ENCODE results near the gene PTPRD. TPM values are rescaled to one million over a fixed set of nuclear protein-coding genes. Genes with fewer than 3 reads are reported as not detected.

The PTPRD gene
- total and polyA plus RNA-seq, 2 donors (not counting 1 experiment from before 2014, with no cell fraction given): not detected

GRCh38 chr9:8484597-8485191 lies 2128.1 kb downstream of the PTPRD start:
- Mint-ChIP-seq H3K4me1 (peaks cover 12% of the 10 kb centered on the region), H3K27me3 (no peaks in the 10 kb centered on the region), H3K9me3 (ENCODE audit: insufficient read depth) (no peaks in the 10 kb centered on the region), H3K27ac (no peak overlapping the region), H3K4me3 (no peak overlapping the region)
- DNase-seq: no peak
- no peak for ATAC-seq (ENCODE audit: low read depth)
- Histone ChIP-seq H2AFZ (ENCODE audit: insufficient read depth, low read depth, low read length, poor library complexity, severe bottlenecking) (peak overlapping the region; percentile 22), H3K4me1 (ENCODE audit: control insufficient read depth in 2 of 2, insufficient read depth in 2 of 2, low read length in 2 of 2) (peaks cover 0 to 8% of the 10 kb centered on the region in 2 donors), H3K79me2 (ENCODE audit: control insufficient read depth, insufficient read depth, low read length) (no peaks in the 10 kb centered on the region), H4K20me1 (ENCODE audit: control insufficient read depth, insufficient read depth, low read length, poor library complexity, severe bottlenecking) (no peaks in the 10 kb centered on the region), H3K9ac (ENCODE audit: low read length) (no peak overlapping the region), H3K27me3 (replicated peaks in 1 of 4; ENCODE audit: control extremely low read depth in 1 of 4, control insufficient read depth in 3 of 4, insufficient read depth in 4 of 4, low read length in 3 of 4) (no peaks in the 10 kb centered on the region), H3K27ac (ENCODE audit: low read length in 2 of 2) (no peak overlapping the region), H3K4me2 (replicated peaks; ENCODE audit: low read depth, low read length, poor library complexity, severe bottlenecking) (peak overlapping the region; percentile 15), H3K9me3 (ENCODE audit: control extremely low read depth in 1 of 3, control insufficient read depth in 2 of 3, insufficient read depth in 1 of 3, low read length in 2 of 3) (no peaks in the 10 kb centered on the region), H3K4me3 (ENCODE audit: control extremely low read depth in 1 of 5, extremely low read depth in 1 of 5, insufficient read depth in 1 of 5, low read depth in 2 of 5, low read length in 4 of 5) (no peak overlapping the region), H3K36me3 (replicated peaks in 1 of 2; ENCODE audit: control extremely low read depth in 1 of 2, control insufficient read depth in 1 of 2, extremely low read depth in 1 of 2, insufficient read depth in 2 of 2, low read length in 1 of 2) (no peaks in the 10 kb centered on the region)
- TF ChIP-seq EZH2 (IDR thresholded peaks at IDR 0.05; ENCODE audit: borderline replicate concordance, insufficient read depth, low read depth, low read length, poor library complexity, severe bottlenecking): no peak
- TF ChIP-seq CTCF (IDR thresholded peaks at IDR 0.05): no peak
- intact Hi-C loops (cut with micrococcal nuclease): no loop called here
- CTCF ChIA-PET: no interaction called here
- POLR2A ChIA-PET: no interaction called here
- 100% methylated on average over 1 of the region's 3 CpGs for WGBS (ENCODE audit: insufficient coverage)

GRCh38 chr9:8477450-8477849 lies 2135.4 kb downstream of the PTPRD start:
- Mint-ChIP-seq H3K9me3 (ENCODE audit: insufficient read depth) (no peaks in the 10 kb centered on the region), H3K27me3 (no peaks in the 10 kb centered on the region)
- no peak overlapping the region for H2AFZ ChIP-seq (ENCODE audit: insufficient read depth, low read depth, low read length, poor library complexity, severe bottlenecking)

More at GRCh38 chr9:8477450-8477849, 2135.4 kb downstream of the PTPRD start:
- Histone ChIP-seq H3K9ac (ENCODE audit: low read length) (no peak overlapping the region), H3K4me1 (ENCODE audit: control insufficient read depth in 2 of 2, insufficient read depth in 2 of 2, low read length in 2 of 2) (no peaks in the 10 kb centered on the region), H3K27me3 (replicated peaks in 1 of 4; ENCODE audit: control extremely low read depth in 1 of 4, control insufficient read depth in 3 of 4, insufficient read depth in 4 of 4, low read length in 3 of 4) (no peaks in the 10 kb centered on the region), H3K36me3 (replicated peaks in 1 of 2; ENCODE audit: control extremely low read depth in 1 of 2, control insufficient read depth in 1 of 2, extremely low read depth in 1 of 2, insufficient read depth in 2 of 2, low read length in 1 of 2) (no peaks in the 10 kb centered on the region), H3K79me2 (ENCODE audit: control insufficient read depth, insufficient read depth, low read length) (no peaks in the 10 kb centered on the region), H3K4me3 (ENCODE audit: control extremely low read depth in 1 of 5, extremely low read depth in 1 of 5, insufficient read depth in 1 of 5, low read depth in 2 of 5, low read length in 4 of 5) (no peak overlapping the region), H3K27ac (ENCODE audit: low read length in 2 of 2) (no peak overlapping the region), H3K4me2 (replicated peaks; ENCODE audit: low read depth, low read length, poor library complexity, severe bottlenecking) (no peak overlapping the region), H3K9me3 (ENCODE audit: control extremely low read depth in 1 of 3, control insufficient read depth in 2 of 3, insufficient read depth in 1 of 3, low read length in 2 of 3) (no peaks in the 10 kb centered on the region), H4K20me1 (ENCODE audit: control insufficient read depth, insufficient read depth, low read length, poor library complexity, severe bottlenecking) (no peaks in the 10 kb centered on the region)
- DNase-seq (no peak), ATAC-seq (ENCODE audit: low read depth) (no peak)
- 100% methylated on average over 3 of the region's 3 CpGs for WGBS (ENCODE audit: insufficient coverage)
- no peak overlapping the region for H3K4me3 Mint-ChIP-seq
- H3K27ac Mint-ChIP-seq: no peak overlapping the region
- intact Hi-C loops (cut with micrococcal nuclease): no loop called here
- ChIA-PET CTCF (interaction anchor here (1.0 kb wide), 1 partner anchor 28 kb away, joined by 5 read pairs; no protein-coding TSS in a partner anchor), POLR2A (no interaction called here)
- TF ChIP-seq EZH2 (IDR thresholded peaks at IDR 0.05; ENCODE audit: borderline replicate concordance, insufficient read depth, low read depth, low read length, poor library complexity, severe bottlenecking) (no peak), CTCF (IDR thresholded peaks at IDR 0.05) (no peak)
- H3K4me1 Mint-ChIP-seq: no peaks in the 10 kb centered on the region

Measured in B cell (primary cell).